SKM-1 (cell line): Measurements from ENCODE around the gene DDX41.

Source experiments
- DNase-seq: peaks from one replicate; lab custom pipeline; 2025; ENCODE audit not compliant: unreplicated experiment; lab: John Stamatoyannopoulos, UW

The DDX41 gene

GRCh38 chr5:177499842-177500241 lies 16.9 kb downstream of the DDX41 start:
- no peak for DNase-seq

- no peak for DNase-seq
Measured at GRCh38 chr5:177498013-177498787, 18.6 kb downstream of the DDX41 start.

DNA sequence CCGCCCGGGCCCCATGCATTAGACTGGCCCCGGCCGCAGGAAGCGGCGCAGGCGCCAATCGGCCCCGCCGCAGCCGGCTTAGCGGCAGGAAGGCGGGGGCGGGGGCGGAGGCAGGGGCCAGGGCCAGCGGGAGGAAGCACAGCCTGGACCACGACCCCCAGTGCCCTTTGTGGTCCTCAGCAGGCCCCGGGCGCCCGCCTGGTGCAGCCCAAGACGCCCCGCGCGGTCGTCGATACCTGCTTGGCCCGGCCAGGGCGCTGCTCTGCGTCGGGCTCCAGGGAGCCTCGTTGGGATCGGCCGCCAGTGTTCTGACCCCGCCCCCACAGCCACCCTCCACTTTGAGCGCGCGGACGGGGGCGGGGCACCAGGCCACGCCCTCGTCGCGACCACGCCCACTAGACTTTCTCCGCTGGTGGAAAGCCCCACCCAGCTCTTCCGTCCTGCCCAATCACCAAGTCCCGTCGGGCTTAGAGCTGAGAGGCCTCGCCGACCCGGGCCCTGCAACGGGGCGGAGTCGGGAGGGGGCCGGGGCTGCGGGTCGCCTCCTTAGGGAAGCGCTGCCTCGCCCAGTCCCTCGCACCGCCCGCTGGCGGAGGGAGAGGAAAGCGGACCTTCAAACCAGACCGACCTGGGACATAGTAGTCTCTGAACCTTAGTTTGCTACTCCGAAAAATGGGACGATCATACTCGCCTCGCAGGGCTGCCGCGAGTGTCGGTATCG lies 19.3 kb downstream of the DDX41 start, which contains the start of gene PDLIM7:
Gene PDLIM7, minus strand, starts transcription at position 313 of the 721 bp plus-strand sequence. CDS start 1,092 bp downstream, outside the sequence.
- peak; percentile 91 for DNase-seq

- DNase-seq: no peak
Measured at GRCh38 chr5:177496727-177497291, 20.0 kb downstream of the DDX41 start.

- no peak for DNase-seq
Measured at GRCh38 chr5:177496070-177496726, 20.6 kb downstream of the DDX41 start.

DNA sequence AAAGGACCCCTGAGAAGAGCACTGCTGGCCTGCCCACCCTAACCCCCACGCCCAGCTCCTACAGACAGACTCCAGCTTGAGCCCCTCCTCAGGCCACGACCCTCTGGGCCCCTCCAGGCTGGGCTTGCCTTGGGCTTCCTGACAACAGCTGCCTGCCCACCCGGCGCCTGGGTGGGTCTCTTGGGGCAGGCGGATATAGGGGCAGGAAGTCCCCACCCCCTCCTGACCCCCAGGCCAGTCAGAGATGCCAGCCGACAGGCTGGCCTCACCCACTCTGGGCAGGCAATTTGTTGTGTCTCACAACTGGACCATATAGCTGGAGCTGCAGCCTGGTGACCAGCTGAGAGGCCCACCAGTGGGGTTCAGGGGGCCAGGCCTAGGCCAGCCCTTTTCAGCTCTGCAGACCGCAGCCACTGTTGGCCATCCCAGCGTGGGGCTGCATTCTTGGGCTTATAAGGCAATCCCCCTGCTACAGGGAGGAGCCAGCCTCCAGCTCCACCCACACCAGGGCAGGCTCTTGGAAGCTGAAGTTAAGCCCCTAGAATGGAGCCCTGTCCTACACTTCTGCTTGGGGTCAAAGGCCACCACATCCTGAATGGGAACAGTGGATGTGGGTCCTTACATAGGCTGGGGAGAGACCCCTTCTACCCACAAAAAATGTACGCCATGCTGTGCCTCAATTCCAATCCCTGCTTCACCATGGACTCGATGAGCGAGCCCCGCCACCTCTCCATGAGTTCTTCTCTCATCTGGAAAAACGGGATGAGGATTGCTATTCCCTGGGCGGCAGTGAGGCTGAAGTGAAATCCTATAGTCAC lies 21.3 kb downstream of the DDX41 start:
- DNase-seq: no peak

- peak; percentile 84 for DNase-seq
Measured at GRCh38 chr5:177494346-177495195, 22.2 kb downstream of the DDX41 start.

DNA sequence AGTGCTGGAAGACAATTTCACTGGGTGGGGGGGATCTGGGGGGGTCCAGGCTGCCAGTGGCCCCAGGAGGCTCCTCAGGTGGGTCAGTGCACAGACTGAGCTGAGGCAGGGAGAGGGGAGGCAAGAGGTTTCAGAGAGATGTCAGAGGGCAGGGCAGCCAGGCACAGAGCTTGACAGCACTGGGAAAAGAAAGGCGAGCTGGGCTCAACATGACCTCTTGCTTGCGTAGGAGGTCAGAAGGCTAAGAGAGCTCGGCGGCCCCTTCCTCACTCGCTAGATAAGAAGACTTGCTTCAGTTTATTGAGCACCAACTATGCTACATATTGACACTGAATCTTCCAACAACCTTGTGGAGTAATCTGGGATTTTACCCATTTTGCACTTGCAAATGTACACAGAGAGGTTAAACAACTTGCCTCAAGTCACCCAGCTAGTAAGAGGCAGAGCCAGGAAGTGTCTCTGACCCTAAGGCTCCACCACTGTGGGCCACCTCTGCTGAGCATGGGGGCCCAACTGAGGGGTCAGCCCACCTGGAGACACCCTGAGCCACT lies 22.9 kb downstream of the DDX41 start:
- no peak for DNase-seq

- no peak for DNase-seq
Measured at GRCh38 chr5:177492841-177493240, 23.9 kb downstream of the DDX41 start.

DNA sequence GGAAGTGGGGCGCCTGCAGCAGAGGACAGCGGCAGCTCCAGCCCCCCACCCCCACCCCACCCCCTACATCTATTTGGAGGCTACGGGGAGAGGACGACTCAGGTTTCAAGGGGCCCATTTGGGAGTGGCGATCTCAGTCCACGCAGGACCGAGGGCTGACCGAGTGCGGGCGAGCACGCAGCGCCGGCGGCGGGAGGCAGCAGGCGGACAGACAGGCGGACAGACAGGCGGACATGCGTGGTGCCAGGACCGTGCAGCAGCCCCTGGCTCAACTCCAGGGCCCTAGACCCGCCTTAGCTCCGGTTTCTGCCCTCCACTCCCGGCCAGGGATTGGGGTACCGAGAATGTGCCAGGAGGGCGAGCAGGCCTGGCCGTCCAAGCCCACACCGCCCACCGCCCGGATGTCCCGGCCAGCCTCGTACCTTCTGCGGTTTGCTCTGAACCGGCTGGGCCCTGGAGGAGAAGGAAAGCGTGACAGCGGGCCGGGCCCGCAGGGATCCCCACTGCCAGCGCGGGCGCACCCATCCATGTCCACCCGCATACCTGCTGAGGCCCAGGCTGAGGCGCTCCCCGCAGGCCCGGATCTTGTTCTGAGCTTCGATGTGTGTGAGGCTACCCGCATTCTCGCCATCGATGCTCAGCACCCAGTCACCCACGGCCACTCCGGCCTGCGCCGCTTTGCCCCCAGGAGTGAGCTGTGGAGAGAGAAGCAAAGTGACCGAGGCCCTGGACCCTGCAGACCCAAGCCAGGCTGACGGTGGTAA lies 24.6 kb downstream of the DDX41 start:
- DNase-seq: no peak

- peak; percentile 34 for DNase-seq
Measured at GRCh38 chr5:177491429-177491945, 25.3 kb downstream of the DDX41 start.

- DNase-seq: no peak
Measured at GRCh38 chr5:177490992-177491391, 25.8 kb downstream of the DDX41 start.

GRCh38 chr5:177490311-177490991 lies 26.3 kb downstream of the DDX41 start:
- DNase-seq: no peak

DNA sequence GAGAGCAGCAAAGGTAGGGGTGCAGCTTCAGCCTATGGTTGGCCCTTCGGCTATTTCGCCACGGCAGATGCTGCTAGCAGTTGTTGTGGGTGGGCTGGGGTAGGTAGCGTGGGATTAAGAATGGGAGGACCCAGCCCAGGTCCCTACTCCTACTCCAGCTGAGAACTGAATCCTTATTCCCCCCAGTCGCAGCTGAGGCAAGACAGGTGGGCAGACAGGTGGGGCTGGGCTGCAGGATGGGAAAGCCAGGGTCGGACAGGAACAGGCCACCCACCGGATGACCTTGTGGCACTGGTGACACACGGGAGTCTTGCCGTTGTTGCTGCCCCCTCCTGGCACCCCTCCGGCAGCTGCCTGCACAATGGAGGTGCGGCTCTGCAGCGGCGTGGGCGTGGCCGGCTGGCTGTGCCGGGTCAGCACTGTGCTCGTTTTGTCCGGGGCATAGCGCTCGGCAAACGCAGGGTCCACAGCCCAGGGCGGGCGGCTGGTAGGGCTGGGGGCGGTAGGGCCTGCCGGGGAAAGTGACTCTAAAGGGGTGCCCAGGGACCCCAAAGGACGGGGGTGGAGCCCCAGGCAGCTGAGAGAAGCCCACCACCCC lies 27.5 kb downstream of the DDX41 start:
- DNase-seq: no peak

- DNase-seq: no peak
Measured at GRCh38 chr5:177487975-177488374, 28.8 kb downstream of the DDX41 start.

DNA sequence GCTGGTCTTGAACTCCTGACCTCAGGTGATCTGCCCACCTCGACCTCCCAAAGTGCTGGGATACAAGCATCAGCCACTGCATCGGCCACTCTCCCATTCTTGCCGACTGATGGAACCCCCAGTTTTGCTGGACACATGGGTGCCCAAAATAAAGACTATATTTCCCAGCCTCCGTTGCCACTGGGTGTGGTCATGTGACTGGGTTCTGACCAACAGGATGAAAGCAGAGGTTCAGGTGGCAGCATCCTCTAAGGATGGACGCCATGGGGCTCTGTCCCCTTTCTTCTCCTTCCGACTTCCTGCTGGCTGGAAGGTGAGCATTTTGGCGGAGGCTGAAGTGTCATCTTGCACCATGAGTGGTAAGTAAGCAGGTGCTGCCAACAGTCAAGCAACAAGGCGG lies 29.6 kb downstream of the DDX41 start:
- DNase-seq: no peak

- DNase-seq: no peak
Measured at GRCh38 chr5:177486256-177486655, 30.5 kb downstream of the DDX41 start.
